WTC11 (cell line): ENCODE measurements around the gene NDUFA11. TPM values are rescaled to one million over a fixed set of nuclear protein-coding genes. Genes with fewer than 3 reads are reported as not detected.

Source experiments
- ATAC-seq: fragments of 200-7000 bp; cut with Tn5 transposase; 2 replicates; pipeline ENCODE4 v1.10.0; 2021; ENCODE audit warnings: mild to moderate bottlenecking, moderate library complexity
- CTCF ChIA-PET: fragments of 300-600 bp; sonication (Branson Sonifier 250); formaldehyde crosslinking; loops from one replicate; lab custom pipeline; 2021; ENCODE audit warnings: antibody characterized with exemption; lab: Charles Lee
- POLR2A ChIA-PET: fragments of 350-600 bp; sonication (Branson Sonifier 250); formaldehyde crosslinking; loops from one replicate; lab custom pipeline; 2021; ENCODE audit warnings: antibody characterized with exemption; lab: Charles Lee
- DNase-seq: peaks from one replicate; pipeline ENCODE4 v3.0.0; 2021; ENCODE audit warnings: low spot score
- H3K27ac Mint-ChIP-seq: 2 replicates; pipeline ENCODE4 v1.8.0; 2021; ENCODE audit warnings: mixed read lengths
- H3K27me3 Mint-ChIP-seq: 2 replicates; pipeline ENCODE4 v1.8.0; 2021; ENCODE audit warnings: low read depth, mild to moderate bottlenecking, moderate library complexity, mixed read lengths
- H3K36me3 Mint-ChIP-seq: 2 replicates; pipeline ENCODE4 v1.8.0; 2021; ENCODE audit warnings: mixed read lengths
- H3K4me1 Mint-ChIP-seq: 2 replicates; pipeline ENCODE4 v1.8.0; 2022; ENCODE audit warnings: mixed read lengths
- H3K4me3 Mint-ChIP-seq: 2 replicates; pipeline ENCODE4 v1.8.0; 2021; ENCODE audit warnings: mild to moderate bottlenecking, moderate library complexity, mixed read lengths
- H3K9me3 Mint-ChIP-seq: 2 replicates; pipeline ENCODE4 v1.8.0; 2021; ENCODE audit warnings: mixed read lengths
- AR ChIP-seq: fragments of 250-450 bp; sonication (Bioruptor Pico); IDR thresholded peaks from 2 replicates; pipeline ENCODE4 v1.9.0; 2021; ENCODE audit warnings: mild to moderate bottlenecking
- ARID4B ChIP-seq: sonication (generic); formaldehyde crosslinking; IDR thresholded peaks from 2 replicates; pipeline ENCODE4 v1.8.0; 2023; ENCODE audit warnings: missing genetic modification reagents, mild to moderate bottlenecking, borderline replicate concordance
- CREM ChIP-seq: sonication (generic); formaldehyde crosslinking; IDR thresholded peaks from 2 replicates; pipeline ENCODE4 v1.8.1; 2022; ENCODE audit warnings: mild to moderate bottlenecking, missing genetic modification reagents, moderate library complexity
- EMX1 ChIP-seq: fragments of 250-450 bp; sonication (Bioruptor Pico); IDR thresholded peaks from 2 replicates; pipeline ENCODE4 v1.8.0; 2021; ENCODE audit warnings: mild to moderate bottlenecking
- HMGXB4 ChIP-seq: sonication (generic); formaldehyde crosslinking; IDR thresholded peaks from 2 replicates; pipeline ENCODE4 v1.8.1; 2023; ENCODE audit warnings: mild to moderate bottlenecking, moderate library complexity, missing genetic modification reagents
- JAZF1 ChIP-seq: fragments of 250-450 bp; sonication (Bioruptor Pico); IDR thresholded peaks from 2 replicates; pipeline ENCODE4 v1.9.0; 2021; ENCODE audit warnings: moderate library complexity, mild to moderate bottlenecking, inconsistent platforms
- MYBL2 ChIP-seq: sonication (generic); formaldehyde crosslinking; IDR thresholded peaks from 2 replicates; pipeline ENCODE4 v1.8.1; 2023; ENCODE audit warnings: mild to moderate bottlenecking, moderate library complexity, missing genetic modification reagents
- NR2C2 ChIP-seq: sonication (generic); formaldehyde crosslinking; IDR thresholded peaks from 2 replicates; pipeline ENCODE4 v1.8.0; 2022; ENCODE audit warnings: mild to moderate bottlenecking, missing genetic modification reagents
- PRDM15 ChIP-seq: sonication (generic); formaldehyde crosslinking; IDR thresholded peaks from 2 replicates; pipeline ENCODE4 v1.8.0; 2022; ENCODE audit warnings: missing genetic modification reagents
- SOX15 ChIP-seq: fragments of 250-450 bp; sonication (Bioruptor Pico); IDR thresholded peaks from 2 replicates; pipeline ENCODE4 v1.9.0; 2021; ENCODE audit warnings: mild to moderate bottlenecking
- TEAD4 ChIP-seq: sonication (generic); formaldehyde crosslinking; IDR thresholded peaks from 2 replicates; pipeline ENCODE4 v1.8.0; 2022; ENCODE audit warnings: mild to moderate bottlenecking, missing genetic modification reagents
- USF1 ChIP-seq: sonication (generic); formaldehyde crosslinking; IDR thresholded peaks from 2 replicates; pipeline ENCODE4 v1.8.0; 2022; ENCODE audit warnings: mild to moderate bottlenecking, missing genetic modification reagents
- ZNF219 ChIP-seq: sonication (generic); formaldehyde crosslinking; IDR thresholded peaks from 2 replicates; pipeline ENCODE4 v1.8.0; 2023; ENCODE audit warnings: missing genetic modification reagents, mild to moderate bottlenecking, borderline replicate concordance
- ZNF317 ChIP-seq: sonication (generic); formaldehyde crosslinking; IDR thresholded peaks from 2 replicates; pipeline ENCODE4 v1.8.1; 2023; ENCODE audit warnings: low read depth, mild to moderate bottlenecking, moderate library complexity, missing genetic modification reagents, borderline replicate concordance
- ZNF512 ChIP-seq: sonication (generic); formaldehyde crosslinking; IDR thresholded peaks from 2 replicates; pipeline ENCODE4 v1.8.1; 2022; ENCODE audit warnings: missing genetic modification reagents, borderline replicate concordance
- total RNA-seq: library from RNA; stranded (reverse); gene quantifications from 3 replicates; pipeline ENCODE4 v1.2.3, GENCODE V29; 2021

NDUFA11 gene
- total RNA-seq, 1 experiment from 2014 or later, result 261 TPM

GRCh38 chr19:5923356-5923755, 19.8 kb upstream of the NDUFA11 start:
- Mint-ChIP-seq H3K9me3 (no peaks in the 10 kb centered on the region), H3K27ac (no peak overlapping the region; the same call in 1 of the 2 replicates), H3K36me3 (peaks cover 44% of the 10 kb centered on the region), H3K4me3 (no peak overlapping the region), H3K27me3 (no peaks in the 10 kb centered on the region), H3K4me1 (no peaks in the 10 kb centered on the region)
- ATAC-seq (no peak), DNase-seq (no peak)
- ChIA-PET CTCF (interaction anchor here (1.8 kb wide), 1 partner anchor 45 kb away, joined by 5 read pairs; no protein-coding TSS in a partner anchor), POLR2A (no interaction called here)
- TF ChIP-seq USF1 (CRISPR knock-in tag) (no peak), ARID4B (CRISPR knock-in tag) (no peak)

- ATAC-seq (no peak), DNase-seq (no peak)
- ChIA-PET CTCF (interaction anchor here (1.8 kb wide), 1 partner anchor 46 kb away, joined by 5 read pairs; no protein-coding TSS in a partner anchor), POLR2A (no interaction called here)
- H3K27me3 Mint-ChIP-seq, result no peaks in the 10 kb centered on the region
- H3K4me1 Mint-ChIP-seq, result no peaks in the 10 kb centered on the region
- H3K4me3 Mint-ChIP-seq, result no peak overlapping the region
- TF ChIP-seq AR (CRISPR knock-in tag), result no peak
- TF ChIP-seq SOX15, result no peak
- no peak for TF ChIP-seq HMGXB4
- no peak for TF ChIP-seq JAZF1 (CRISPR knock-in tag)
- no peak overlapping the region for H3K27ac Mint-ChIP-seq
- peaks cover 37% of the 10 kb centered on the region for H3K36me3 Mint-ChIP-seq
- H3K9me3 Mint-ChIP-seq, result no peaks in the 10 kb centered on the region
These were observed 18.6 kb upstream of the NDUFA11 start for GRCh38 chr19:5922161-5922545.

GRCh38 chr19:5921516-5922160, 18.0 kb upstream of the NDUFA11 start:
- Mint-ChIP-seq H3K36me3 (peaks cover 39% of the 10 kb centered on the region), H3K4me3 (no peak overlapping the region), H3K27ac (no peak overlapping the region), H3K9me3 (no peaks in the 10 kb centered on the region), H3K4me1 (no peaks in the 10 kb centered on the region), H3K27me3 (no peaks in the 10 kb centered on the region)
- POLR2A ChIA-PET, result no interaction called here
- CTCF ChIA-PET, result interaction anchor here (1.5 kb wide), 1 partner anchor 101 kb away, joined by 3 read pairs; no protein-coding TSS in a partner anchor
- ATAC-seq (no peak), DNase-seq (no peak)
- no peak for TF ChIP-seq PRDM15 (CRISPR knock-in tag)
- no peak for TF ChIP-seq EMX1 (CRISPR knock-in tag)
- TF ChIP-seq ZNF512 (CRISPR knock-in tag), result no peak
- TF ChIP-seq NR2C2 (CRISPR knock-in tag), result no peak
- TF ChIP-seq ZNF219 (CRISPR knock-in tag), result no peak
- TF ChIP-seq TEAD4 (CRISPR knock-in tag), result no peak
- TF ChIP-seq CREM (CRISPR knock-in tag), result no peak
- no peak for TF ChIP-seq MYBL2 (CRISPR knock-in tag)
- no peak for TF ChIP-seq ZNF317 (CRISPR knock-in tag)
